ENCODE measurements around the gene TRIP13.
"Not testable (repeated sequence)": the region's sequence is repeated elsewhere in the genome, so short reads cannot be mapped to it uniquely, and the experiment has no call there.

The TRIP13 gene

GRCh38 chr5:876398-877365 is 16.0 kb upstream of the TRIP13 start:
- DNase-seq, result no peak

DNA sequence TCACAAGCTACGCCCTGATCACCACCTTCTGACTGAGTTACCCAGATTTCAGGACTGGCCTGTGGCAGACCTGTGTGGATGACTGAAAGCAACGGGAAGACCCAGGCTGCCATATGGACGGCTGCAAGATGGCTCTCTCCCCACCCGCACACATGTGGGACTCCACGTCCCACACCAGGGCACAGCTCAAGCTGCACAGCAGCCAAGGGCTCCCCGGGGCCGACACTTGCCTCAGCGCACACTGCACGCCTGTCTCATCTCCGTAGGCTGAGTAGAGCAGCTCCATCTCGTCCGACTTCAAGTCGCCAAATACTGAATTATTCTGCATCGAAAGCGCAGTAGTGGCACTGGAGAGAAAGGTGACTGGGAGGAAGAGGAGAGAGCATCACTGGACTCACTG is 14.6 kb upstream of the TRIP13 start:
- no peak for DNase-seq

GRCh38 chr5:878677-879076 is 14.0 kb upstream of the TRIP13 start:
- DNase-seq, result not testable (repeated sequence)

GRCh38 chr5:880816-881550 is 11.7 kb upstream of the TRIP13 start:
- no peak for DNase-seq

DNA sequence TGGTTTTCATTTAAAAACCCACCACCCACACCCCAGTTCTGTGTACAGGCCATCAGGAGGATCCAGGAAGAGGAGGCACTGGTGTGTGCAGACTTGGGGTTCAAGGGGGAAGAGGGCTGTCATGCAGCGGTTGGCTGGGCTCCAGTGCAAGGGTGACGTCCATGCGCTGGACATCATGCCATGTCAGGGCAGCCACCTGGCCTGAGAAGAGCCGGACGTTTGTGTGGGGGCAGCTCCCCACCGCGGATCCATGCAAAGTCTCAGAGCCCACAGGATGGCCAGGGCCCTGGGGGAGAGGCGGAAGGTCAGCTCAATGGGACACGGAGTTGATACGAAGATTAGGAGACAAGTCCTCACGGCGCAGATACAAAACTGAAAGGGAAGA is 11.1 kb upstream of the TRIP13 start:
- DNase-seq, result no peak

DNA sequence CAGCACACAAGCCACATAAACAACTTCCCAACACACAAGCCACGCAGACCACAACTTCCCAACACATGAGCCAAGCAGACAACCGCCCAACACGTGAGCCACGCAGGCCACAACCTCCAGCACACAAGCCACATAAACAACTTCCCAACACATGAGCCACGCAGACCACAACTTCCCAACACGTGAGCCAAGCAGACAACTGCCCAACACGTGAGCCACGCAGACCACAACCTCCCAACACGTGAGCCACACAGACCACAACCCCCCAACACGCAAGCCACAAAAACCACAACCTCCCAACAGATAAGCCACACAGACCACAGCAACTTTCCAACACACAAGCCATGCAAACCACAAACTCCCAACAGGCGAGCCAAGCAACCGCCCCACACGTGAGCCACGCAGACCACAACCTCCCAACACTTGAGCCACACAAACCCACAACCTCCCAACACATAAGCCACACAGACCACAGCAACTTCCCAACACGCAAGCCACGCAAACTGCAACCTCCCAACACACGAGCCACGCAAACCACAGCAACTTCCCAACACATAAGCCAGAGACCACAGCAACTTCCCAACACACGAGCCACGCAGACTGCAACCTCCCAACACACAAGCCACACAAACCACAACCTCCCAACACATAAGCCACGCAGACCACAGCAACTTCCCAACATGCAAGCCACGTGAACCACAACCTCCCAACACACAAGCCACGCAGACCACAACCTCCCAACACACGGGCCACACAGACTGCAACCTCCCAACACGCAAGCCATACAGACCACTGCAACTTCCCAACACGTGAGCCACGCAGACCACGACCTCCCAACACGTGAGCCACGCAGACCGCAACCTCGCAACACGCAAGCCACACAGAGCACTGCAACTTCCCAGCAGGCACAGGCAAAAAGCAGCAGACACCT is 10.2 kb upstream of the TRIP13 start:
- DNase-seq, result no peak

GRCh38 chr5:883475-884181 is 9.1 kb upstream of the TRIP13 start:
- no peak for DNase-seq

DNA sequence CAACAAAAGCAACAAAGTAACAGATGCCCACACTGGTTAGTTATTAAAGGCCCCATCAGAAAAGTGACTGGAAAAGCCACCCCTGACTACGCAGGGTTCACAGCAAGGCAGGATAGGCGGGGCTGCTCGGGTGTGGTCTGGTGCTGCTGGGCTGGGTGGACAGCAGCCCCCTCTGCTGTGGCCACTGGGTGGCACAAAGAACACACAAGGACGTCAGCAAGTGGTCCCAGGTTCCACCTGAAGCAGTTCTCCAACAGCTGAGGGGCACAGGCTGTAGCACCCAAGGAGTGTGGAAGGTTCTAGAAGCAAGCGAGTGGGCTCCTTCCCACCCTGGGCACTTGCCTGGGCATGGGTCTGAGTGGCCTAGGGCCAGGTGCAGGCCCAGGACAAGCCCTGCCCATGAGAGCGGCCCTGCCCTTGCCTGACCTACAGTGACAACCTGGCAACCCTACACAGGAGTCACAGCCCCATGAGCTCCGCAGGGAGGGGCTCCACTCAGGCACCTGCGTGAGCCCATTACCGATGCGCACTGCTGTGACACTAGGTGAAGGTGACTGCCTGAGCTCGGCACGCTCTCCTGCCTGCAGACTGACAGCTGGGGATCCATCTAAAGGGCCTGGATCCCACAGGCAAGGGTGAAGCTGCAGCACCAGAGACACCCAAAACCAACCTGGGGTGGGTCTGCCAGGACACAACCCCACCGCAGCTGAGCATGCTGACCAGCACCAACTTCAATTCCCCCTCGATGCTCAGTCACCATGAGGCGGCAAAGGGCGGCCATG is 8.1 kb upstream of the TRIP13 start:
- no peak for DNase-seq

DNA sequence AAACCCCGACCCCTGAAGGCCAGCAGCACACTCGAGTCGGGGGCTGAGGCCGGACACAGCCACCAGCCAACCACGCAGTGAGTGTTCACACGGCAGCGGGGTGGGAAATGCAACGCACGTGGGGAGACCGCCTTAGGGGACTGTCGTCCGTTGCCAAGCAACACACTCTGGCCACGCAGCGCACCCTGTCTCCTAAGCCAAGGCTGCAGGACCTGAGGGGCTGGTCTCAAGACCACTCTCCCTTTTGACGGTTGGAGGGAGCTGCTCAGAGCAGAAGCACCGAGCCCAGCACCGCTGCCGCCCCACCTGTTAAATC is 7.6 kb upstream of the TRIP13 start:
- DNase-seq, result no peak

DNA sequence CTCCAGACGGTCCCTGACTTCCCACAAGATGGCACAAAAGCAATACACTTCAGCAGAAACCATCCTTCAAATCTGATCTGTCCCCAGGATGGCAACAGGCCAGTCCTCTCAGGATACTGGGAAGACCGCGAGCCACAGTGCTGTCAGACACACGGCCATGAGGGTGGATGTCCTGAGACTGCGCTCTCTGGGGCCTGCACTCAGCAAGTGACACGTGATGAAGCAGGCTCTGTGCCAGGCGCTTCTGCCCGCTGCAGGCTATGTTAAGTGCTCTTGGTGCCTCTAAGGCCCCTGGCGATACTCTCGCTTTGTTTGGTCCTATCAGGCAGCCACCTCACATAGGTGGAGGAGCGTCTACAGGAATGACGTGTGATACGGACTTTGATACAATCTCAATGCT is 7.2 kb upstream of the TRIP13 start:
- no peak for DNase-seq

GRCh38 chr5:886036-886435 is 6.6 kb upstream of the TRIP13 start:
- no peak for DNase-seq

- peak; percentile 18 for DNase-seq
Observed at GRCh38 chr5:886716-887325, 5.9 kb upstream of the TRIP13 start.

DNA sequence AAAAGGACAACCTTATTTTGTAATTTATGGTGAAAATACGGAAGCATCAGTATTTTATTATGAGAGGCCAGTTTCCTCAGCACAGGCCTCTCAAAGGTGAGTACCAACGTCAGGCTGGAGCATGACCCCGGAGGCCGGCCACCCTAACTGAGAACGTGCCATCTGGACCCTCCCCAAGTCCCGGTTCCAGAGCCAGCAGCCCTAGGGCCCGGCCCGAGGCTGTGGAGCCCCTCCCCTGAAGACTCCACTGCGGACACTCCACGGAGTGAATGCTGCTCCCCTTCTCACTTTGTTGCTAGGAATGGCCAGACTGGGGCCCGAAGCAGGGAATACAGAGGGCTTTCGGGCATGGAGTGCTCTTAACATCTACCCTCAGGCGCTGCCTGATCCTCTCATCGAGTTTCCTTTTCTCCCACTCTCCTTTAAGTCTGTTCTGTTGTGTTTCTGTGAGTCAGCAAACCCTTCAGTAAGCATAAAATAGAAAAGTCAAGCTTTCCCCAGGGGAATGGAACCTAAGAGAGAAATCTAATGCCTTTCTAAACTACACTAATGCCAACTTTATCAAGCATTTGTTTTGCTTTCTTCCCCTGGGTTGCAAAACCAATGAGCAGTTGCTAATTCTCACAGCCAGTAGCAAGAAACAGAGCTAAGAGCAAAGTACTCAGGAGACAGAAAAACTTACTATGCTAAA is 4.6 kb upstream of the TRIP13 start:
- DNase-seq, result no peak

- DNase-seq, result no peak
Observed at GRCh38 chr5:888638-889035, 4.0 kb upstream of the TRIP13 start.

DNA sequence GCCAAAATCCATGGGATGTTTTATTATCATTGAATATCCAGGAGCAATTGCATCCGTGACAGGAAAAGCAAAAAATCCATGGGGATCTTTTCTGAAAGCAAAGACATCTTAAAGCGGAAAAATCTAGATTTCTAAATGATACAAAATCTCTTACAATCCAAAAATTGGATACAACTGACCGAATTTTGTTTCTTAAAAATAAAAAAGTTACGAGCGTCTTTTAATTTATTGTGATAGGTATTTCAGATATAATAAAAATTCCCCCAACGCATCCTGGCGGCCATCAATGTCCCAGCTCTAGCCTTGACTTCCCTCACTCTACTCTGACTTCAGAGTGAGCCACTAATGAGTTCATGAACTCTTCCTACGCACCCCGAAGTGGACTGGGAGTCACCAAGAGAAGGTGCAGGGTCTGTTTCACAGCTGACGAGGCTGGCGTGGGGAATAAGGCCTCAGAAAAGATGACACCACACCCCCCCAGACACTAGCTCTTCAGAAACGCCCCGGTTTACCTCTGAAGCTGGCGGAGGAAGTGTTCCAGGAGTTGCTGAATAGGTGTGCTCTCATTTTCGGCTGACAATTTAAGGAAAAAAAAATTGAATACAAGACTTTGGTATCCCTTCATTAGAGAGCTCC is 3.5 kb upstream of the TRIP13 start:
- DNase-seq, result no peak

GRCh38 chr5:891117-891836 is 1.4 kb upstream of the TRIP13 start:
- no peak for DNase-seq

DNA sequence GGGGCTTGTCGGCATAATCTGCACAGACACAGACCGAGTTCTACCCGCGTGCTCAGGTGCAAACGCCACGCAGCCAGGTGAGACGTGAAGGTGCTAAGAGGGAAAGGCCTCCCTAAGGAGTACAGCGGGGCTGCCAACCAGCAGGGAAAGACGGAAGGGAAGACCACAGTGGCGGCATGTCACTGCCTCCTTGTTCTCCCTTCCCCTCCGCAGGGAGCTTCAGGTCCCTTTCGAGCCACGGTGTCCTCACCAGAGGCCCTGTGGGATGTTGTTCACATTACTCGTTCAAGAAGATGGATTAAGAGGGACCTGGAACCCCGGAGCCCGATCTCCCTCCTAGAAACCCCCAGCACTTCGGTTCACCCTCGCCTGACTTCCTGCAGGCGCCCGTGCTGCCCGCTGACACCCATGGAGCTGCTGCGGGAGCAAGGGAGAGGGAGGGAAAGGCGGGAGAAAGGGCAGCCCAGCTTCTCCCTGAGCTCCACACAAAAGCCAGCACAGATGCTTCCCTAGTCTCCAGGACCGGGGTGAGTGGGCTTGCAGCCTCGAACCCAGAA is 769 bp upstream of the TRIP13 start:
- no peak for DNase-seq

DNA sequence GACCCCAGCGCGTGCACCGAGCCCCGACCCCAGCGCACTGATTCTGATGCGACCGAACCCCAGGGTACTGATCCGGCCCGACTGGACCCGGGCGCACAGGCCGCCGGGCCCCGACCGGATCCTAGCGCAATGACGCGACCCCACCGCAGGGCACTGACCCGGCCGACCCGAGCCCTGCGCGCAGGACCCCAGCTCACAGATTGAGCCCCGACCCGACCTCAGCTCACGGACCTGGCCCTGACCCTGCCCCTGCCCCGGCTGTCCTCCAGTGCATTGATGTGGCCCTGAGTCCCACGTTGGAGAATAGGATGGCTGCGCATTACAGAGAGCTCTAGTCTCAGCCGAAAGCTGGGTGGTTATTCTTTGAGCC is 438 bp downstream of the TRIP13 start:
- DNase-seq, result no peak

- no peak for DNase-seq
Observed at GRCh38 chr5:893711-894110, 1.0 kb downstream of the TRIP13 start.
